Hindlimb muscle (tissue), 1 donor: Measurements from ENCODE around the gene WNT11. TPM values are rescaled to one million over a fixed set of nuclear protein-coding genes. Genes with fewer than 3 reads are reported as not detected.

Experiments
- DNase-seq: peaks from one replicate; pipeline ENCODE4 v3.0.0-alpha.2; 2013
- polyA plus RNA-seq: library from polyadenylated mRNA; unstranded; fragments of 120-200 nt; gene quantifications from one replicate; pipeline ENCODE4 v1.2.1, GENCODE V29; 2013; ENCODE audit not compliant: insufficient read length

The WNT11 gene
- polyA plus RNA-seq, 1 donor: 22.0 TPM

DNA sequence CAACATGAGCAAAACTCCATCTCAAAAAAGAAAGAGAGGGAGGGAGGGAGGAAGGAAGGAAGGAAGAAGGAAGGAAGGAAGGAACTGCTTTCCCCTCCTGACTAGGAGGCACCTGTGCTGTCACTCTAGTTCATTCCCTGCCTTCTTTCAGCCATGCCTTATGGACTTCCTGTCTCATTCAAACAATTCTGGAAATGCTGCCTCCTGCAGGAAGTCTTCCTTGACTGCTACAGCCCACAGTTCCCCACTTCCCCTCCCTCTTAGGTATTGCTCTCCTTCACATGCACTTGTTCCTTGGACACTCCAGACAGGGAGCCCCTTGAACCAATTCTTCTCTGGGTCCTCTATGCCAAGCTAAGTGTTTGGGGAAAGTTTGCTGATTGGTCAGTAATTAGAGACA is 31.6 kb upstream of the WNT11 start:
- DNase-seq: no peak

DNA sequence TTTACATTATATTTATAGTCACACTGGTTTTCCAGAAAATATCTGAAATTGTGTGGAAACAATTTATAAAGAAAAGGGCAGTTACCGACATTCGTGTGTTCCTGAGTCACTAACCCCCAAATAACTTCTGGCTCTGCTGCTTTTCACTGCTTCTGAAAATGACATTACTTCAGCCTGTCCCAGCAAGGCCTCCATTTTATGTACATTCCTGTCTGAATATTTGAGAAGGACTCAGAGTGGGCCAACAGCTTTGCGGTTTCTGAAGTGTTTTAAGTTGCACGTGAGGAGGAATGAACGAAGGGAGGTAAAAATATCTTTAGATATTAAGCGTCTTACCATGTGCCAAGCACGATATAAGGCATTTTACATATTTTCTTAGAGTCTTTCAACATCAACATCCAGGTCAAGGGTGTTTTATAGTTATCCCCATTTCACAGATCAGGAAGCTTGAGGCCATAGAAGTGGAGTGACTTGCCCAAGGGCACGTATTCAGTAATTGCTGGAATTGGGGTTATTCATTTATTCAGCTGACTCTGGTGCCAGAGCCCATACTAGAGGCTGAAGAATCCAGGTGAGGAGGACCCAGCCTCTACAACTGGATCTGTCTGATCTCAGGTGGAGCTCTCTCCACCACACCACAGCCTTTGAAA is 30.8 kb upstream of the WNT11 start:
- DNase-seq: peak; percentile 32

DNA sequence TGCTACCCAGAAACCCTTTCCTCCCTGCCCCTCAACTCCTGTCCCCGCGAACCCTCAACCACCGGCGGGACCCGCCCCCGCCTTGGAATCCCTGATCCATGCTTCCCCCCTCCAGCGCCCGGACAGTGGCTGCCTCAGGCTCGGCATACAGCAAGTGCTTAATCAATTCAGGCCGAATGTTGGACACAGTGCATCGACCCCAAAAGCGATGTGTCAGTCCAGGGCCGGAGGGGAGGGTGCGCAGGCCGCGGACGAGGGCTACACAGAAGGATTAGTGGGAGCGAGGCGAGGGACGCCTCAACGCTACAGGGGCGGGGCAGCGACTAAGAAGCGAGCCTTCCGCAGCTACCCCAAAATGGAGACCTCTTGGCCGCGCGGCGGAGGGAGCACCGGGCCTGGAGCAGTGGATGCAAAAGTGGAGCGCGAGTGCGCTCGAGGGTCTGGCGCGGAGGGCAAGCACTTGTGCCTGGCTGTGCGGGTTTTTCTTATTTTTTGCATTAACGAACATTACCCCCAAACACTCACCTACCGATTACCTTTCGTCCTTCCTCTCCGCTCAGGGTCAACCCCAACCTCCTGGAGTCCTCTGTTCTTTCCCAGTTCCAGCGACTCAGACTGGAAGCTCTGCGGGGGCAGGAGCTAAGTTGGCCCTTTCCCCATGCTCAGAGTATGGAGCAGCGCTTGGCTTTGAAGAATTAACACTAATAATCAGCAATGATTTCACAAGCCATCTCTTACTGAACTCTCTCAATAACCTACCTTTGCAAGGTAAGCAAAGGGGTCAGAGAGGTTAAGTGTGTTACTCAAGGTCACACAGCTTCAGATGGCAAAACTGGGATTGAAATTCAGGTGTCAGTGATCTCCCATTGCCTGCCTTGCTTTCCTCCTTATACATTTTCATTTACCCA is 30.0 kb upstream of the WNT11 start:
- no peak for DNase-seq

DNA sequence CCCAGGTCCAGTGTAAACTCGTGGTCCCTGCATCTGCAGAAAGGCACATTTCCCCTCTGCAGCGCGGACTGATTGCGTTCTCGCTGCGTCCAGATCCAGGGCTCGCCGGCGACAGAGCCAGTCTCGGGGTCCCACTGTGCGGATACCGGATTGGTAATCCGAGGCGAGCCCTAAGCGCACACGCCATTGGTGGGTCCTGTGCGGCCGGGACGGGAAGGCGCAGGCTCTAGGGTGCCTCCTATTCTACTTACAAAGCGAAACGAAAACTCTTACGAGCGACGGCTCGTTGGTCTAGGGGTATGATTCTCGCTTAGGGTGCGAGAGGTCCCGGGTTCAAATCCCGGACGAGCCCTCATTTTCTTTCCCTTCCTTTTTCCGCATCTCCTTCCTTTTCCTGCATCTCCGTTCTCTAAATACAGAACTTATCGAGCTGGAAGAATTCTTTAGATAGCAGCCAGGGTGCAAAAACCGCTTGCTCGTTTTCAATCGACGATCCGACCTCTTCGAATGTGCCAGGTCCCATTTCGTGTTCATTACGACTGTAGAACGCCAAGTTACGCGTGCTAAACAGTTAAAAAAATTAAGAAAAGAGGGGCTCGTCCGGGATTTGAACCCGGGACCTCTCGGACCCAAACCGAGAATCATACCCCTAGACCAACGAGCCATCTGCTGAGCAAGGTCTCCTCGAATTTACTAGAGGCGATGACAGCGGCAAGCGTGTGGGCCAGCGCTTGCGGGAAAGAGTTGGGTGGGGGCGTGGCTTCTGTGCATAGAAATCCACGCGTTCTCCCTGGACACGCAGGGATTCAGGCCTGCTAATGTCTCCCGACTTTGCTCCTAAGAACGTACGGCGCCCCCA is 29.2 kb upstream of the WNT11 start:
- DNase-seq: peak; percentile 96

DNA sequence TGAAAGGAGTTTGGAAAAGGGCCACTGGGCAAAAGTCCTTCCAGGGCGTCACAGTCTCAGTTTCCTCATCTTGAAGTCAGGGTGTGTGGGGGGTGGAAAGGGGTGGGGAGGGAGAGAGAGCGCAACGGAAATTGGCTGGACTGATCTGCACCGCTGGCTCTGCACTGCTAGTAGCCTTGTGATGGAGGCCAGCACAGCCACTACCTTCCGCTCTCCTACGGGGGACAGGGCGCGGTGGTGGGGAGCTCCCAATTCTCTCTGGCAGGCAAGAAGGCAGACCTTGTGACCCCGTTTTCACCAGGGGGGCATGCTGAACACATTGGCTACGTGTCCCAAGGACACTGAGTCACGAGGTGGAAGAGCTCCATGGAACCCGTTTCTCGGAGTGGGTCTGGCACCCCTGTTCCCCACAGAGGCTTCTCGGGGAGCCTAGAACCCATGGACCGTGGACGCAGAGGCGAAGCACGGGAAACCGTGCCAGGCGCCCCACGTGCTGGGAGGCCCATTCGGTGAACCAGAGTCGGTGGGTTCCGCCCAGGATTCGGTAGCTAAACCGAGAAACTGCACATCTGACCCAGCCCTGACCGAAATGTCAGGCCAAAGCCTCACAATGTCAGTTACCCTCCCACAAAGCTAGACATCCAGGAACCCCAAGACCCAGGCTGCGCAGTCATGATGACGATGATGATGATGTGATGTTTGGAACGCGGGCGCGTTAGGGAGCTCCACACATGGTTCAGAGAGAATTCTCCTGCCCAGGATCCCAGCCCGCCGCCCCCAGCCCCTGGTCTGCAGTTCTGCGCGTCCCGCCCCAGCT is 28.3 kb upstream of the WNT11 start:
- DNase-seq: peak; percentile 64

DNA sequence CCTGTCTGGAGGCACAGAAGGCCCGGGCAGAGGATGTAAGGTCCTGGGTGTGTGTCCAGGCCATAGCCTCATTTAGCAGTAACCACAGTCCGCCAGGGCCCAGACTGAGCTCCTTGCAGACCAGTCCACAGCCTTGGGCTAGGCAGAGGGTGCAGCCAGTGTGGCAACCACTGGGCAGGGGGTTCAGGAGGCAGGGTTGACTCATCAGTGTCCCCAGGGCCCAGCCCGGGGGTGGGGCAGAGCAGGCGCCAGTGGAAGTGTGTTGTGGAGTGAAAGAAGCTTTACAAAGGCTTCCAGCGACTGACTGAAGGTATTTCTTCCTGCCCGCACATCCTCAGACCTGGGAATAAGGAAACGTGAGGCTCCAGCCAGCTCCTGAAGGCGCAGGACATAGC is 27.7 kb upstream of the WNT11 start:
- no peak for DNase-seq

DNA sequence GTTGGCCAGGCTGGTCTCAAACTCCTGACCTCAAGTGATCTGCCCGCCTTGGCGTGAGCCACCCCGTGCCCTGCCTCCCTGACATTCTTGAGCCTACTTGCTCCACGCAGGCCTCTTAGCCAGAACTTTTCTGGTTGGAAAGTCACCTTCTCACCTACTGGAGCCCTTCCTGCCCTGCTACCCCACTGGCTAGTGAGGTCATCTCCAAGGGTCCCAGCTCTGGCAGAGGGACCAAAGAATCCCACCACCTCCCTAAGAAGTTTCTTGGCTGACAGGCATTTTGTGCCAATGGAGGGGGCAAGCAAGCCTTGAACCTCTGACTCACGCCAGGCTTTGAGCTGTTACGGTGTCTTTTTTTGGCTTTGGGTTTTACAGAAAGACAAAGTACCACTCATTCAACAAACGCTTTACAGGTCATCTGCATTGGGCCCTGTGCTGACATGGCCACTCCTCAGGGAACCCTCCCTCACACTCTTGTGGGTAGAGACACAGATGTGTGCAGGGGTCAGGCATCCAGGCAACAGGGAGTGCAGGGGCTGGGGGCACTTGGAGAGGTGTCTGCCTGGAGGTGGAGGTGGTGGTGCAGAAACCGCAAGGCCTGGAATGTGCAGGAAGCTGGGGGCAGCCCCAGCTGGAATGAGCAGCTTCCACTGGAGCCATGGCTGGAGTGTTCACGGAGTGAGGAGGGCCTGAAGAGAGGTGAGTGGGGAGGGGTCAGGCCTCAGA is 27.1 kb upstream of the WNT11 start:
- DNase-seq: no peak

DNA sequence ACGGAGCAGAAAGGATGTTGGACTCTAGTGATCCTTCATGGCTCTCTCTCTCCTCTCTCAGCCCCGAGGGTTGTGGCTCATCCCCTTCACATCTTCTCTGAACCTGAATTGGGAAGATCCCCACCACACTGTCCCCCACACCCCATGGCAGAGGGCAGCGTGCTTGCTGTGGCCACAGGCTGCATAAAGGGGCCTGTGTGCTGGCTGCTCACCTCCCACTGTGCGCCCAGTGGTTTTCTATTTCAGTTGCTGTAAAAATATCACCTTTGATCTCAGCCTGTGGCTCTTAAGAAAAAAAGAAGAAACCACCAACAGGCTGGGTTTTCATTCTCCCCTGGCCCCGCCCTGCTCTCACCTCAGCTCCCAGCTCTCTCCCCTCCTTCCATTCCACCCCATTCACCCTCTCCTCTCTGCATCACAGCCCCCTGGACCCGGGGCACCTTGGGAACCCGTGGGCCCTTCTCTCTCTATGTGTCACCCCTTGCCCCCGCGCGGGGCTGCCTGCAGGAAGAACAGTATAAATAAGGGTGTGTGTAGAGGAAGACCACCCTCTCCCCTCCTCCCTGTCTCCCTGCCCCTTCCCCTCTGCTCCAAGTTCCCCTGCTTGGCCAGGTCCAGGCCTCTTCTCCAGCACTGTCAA is 25.8 kb upstream of the WNT11 start:
- no peak for DNase-seq

DNA sequence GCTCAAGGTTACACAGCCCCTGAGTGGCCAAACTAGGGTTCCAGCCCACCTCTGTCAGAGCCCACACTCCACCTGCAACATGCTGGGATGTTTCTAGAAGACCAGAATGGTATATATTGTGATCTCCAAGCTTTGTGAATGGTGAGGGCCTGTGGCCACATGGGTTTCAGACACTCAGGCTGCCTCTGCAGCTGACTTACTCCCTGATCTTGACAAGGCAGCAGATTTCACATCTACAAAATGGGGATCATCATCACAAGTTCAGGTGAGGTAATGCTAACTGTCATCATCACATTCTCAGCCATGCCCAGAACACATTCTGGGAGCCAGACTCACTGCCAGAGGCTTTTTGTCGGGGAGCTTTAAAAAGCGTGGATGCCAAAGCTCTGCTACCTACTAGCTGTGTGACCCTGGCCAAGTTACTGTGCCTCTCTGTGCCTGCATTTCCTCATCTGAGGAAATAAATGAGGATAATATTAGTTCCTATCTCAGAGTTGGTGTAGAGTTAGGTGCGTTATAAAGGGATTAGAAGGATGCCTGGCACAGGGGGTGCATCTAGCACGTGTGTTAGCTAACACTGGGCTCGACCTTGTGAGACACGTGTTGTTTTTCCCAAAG is 24.9 kb upstream of the WNT11 start:
- no peak for DNase-seq

DNA sequence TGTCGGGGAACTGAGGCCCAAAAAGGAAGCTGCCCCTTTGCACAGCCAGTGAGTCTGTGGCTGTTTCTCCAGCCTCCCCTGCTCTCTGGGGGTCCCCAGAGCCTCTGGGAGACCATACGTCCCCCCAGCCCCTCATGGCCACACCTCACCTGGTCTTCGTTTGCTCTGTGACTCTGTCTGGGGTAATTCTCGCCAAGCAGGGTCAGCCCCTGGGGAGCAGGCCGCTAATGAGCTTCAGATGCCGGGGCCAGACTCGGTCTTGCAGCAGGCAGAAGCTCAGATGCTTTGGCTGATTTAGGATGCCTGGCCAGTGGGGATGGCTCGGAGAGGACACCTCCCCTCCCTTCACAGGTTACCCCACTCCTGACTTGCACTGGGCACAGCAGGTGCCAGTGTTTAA is 24.1 kb upstream of the WNT11 start:
- no peak for DNase-seq

DNA sequence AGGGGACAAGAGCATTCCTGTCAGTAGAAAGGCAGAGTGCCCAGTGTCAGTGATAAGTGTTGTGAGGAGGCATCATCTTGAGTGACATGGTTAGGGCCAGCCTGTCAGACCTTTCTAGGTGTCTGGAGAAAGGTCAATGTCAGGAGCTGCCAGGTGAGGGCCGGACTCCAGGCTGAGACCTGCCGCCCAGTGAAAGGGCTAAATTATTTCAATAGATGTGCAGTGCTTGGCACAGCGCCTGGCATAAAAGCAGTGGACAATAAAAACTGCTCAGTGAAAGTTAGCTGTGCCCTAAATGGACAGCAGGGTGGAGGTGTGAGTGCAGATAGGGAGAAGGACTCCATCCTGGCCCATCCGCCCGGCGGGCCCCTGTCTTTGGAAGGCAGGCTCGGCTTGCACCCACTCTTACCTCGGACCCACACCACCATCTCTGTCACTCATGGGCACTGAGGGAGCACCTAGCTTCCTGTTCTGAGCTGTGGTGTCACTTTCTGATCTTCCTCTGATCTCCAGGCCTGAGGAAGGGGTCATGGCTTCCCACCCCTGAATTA is 23.5 kb upstream of the WNT11 start:
- DNase-seq: no peak

DNA sequence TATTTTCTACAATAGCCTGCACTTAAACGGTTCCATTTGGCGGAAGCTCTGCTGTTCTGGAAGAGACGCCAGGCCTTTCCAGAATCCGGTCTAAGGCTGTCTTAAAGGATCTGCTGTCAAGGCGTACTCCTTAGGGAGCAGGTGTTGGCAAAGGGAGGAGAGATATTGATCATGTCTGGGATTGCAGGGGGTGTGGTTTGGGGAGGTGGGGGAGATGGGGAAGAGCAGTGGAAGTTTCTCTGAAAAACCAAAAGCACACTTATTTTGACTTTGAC is 22.5 kb upstream of the WNT11 start:
- peak; percentile 75 for DNase-seq

DNA sequence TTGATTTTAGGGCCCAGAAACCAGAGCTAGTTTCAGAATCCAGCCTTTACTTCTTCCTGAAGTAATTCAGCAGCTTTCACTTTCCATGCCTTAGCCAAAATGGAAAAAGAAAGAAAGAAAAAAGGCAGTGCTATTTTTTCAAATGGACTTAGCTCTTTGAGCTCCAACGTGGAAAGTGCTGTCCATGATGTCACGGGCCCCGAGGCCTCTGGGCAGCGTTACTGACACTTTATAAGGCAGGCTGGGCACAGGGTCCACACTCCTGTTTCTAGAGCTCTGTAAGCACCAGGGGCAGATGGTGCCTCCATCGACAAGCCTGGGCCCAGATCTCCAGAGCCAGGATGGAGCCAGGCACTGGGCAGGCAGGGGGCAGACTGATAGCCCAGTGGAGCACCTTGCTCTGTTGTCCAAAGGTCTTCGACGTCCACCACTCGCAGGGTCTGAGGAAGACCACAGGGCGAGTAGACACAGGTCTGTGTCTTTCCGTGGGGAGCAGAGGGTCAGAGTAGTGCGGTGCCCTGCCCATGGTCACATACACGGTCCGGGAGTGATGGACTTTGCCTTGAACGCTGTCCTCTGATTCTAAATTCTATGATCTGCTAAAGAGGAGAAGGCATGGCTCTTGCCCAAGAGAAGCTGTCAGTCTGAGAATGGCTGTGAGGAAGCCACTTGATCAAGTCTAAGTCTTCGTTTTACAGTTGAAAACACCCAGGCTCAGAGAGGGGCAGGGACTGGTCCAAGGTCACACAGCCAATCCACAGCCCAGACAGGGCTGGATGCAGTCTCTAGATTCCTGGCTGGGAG is 22.0 kb upstream of the WNT11 start:
- DNase-seq: peak; percentile 57

DNA sequence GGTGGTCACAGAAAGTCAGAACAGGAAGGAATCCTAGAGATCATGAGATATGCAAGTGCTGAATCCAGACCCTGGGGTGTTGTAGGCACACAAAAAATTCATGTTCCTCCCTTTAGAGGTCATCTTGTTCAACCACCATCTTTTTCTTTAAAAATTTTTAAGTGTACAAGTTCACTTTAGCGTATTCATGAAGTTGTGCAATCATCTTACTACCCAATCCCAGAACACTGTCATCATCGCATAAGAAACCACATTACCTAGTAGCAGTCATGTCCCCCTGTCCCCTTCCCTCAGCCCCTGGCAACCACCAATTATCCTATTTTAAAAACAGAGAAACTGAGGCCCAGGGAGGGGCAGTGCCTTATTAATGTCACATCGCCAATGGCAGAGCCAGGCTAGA is 20.3 kb upstream of the WNT11 start:
- DNase-seq: no peak

DNA sequence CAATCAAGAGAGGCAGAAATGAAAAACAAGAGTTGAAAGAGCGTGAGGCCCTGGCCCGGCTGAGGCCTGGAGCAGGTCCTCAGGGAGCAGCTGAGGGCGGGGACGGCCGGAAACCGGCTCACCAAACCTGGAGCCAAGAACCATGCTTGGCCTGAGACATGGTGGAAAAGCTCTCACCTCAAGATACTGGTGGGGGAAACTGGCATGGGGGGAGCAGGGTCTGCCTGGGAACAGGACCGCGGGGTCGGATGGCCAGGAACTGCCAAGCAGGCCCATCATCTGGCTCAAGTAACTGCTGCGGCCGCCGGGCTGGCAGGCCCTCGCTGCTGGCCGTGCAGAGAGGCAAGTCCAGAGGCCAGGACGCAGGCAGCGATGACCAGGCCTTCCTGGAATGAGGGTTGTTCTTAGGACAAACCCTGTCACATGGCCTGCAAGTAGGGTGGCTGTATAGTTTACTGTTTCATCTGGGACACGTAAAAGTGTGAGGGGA is 18.9 kb upstream of the WNT11 start:
- DNase-seq: no peak

DNA sequence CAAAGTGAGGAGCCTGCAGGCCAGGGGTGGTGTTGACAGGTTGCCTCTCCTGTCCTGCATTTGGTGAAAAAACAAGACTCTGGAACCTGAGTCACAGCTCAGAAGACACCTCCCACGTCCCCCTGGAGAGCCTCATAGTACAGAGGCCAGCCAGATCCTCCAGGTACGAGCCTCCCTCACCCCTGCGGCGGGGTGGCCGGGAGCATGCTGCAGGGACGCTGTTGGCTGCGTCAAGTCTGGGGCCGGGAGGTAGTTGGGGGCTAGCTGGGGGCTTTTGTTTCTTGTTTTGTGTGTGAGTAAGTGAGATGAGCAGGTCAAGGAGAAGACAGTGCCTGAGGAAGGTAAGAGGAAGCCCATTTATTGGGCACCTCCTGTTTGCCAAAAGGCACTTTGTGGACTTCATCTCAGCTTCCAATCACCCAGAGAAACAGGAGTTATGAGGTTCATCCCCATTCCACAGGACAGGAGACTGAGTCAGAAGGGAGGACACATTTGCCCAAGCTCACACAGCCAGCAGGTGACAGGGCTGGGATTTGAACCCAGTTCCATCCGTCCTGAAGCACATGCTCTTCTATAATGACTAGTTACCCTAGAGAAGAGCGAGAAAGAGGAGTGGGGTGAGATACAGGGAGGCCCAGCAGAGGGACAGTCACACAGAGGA is 18.3 kb upstream of the WNT11 start:
- no peak for DNase-seq

DNA sequence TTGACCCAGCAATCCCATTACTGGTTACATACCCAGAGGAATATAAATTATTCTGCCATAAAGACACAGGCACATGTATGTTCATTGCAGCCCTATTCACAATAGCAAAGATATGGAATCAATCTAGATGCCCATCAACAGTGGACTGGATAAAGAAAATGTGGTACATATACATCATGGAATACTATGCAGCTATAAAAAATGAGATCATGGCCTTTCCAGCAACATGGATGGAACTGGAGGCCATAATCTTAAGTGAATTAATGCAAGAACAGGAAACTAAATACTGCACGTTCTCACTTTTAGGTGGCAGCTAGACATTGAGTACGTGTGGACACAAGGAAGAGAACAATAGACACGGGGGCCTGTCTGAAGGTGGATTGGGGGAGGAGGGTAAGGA is 15.1 kb upstream of the WNT11 start:
- no peak for DNase-seq

DNA sequence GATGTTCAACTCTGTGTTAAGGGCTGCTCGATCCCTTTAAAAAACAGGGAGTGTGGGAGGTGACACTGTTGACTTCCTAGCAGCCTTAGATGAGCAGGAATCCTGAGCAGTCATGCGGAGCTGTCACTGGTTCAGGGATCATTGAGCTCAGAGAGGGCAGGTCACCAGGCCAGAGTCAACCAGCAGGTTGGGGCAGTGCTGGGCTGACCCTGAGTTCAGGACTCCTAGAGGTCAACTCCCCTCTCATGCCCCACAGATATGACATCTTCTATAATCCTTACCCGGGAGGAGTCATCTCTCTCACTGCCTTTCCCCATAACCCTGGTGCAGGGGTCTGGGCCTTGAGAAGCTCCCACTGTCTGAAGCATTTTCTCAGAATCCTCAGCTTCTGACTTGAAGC is 12.9 kb upstream of the WNT11 start:
- no peak for DNase-seq
